Liver (tissue), 3 donors: ENCODE measurements around the gene TMED3.

Experiments used
- ATF3 ChIP-seq: IDR thresholded peaks from 2 replicates; pipeline ENCODE4 v1.6.1; 2016; ENCODE audit warnings: antibody characterized with exemption
- EGR1 ChIP-seq, 2 donors: IDR thresholded peaks; 2 replicates each; pipeline ENCODE4 v1.6.1; 2016 to 2018; ENCODE audit warnings: antibody characterized with exemption in 2 of 2, low read depth in 2 of 2
- GABPA ChIP-seq, 2 donors: IDR thresholded peaks in 1 of 2; conservative IDR thresholded peaks in 1 of 2; 2 replicates each; pipeline ENCODE4 v1.6.1; 2016; ENCODE audit warnings: antibody characterized with exemption in 2 of 2, mild to moderate bottlenecking in 1 of 2, moderate library complexity in 1 of 2
- RAD21 ChIP-seq, 2 donors: IDR thresholded peaks; 2 replicates each; pipeline ENCODE4 v1.6.1; 2016; ENCODE audit warnings: antibody characterized with exemption in 2 of 2, mild to moderate bottlenecking in 2 of 2
- REST ChIP-seq: IDR thresholded peaks from 2 replicates; pipeline ENCODE4 v1.6.1; 2016; ENCODE audit warnings: antibody characterized with exemption, mild to moderate bottlenecking
- RXRA ChIP-seq, 2 donors: IDR thresholded peaks; 2 replicates each; pipeline ENCODE4 v1.6.1; 2017 to 2018; ENCODE audit warnings: antibody characterized with exemption in 2 of 2, mild to moderate bottlenecking in 1 of 2
- TF ChIP-seq, protein P1 (sequence below): fragments of 150-350 bp; IDR thresholded peaks from 2 replicates; pipeline ENCODE4 v1.5.1; 2017; ENCODE audit warnings: improper control_type of control experiment, low read depth, low read length; ENCODE audit not compliant: missing input control
- TF ChIP-seq, protein P2 (sequence below): IDR thresholded peaks from 2 replicates; pipeline ENCODE4 v1.6.1; 2016; ENCODE audit warnings: antibody characterized with exemption
- donor health status: healthy.
- donor health status: healthy.

GRCh38 chr15:79322306-79322705 is 11.4 kb downstream of the TMED3 start:
- TF ChIP-seq, protein P1, sequence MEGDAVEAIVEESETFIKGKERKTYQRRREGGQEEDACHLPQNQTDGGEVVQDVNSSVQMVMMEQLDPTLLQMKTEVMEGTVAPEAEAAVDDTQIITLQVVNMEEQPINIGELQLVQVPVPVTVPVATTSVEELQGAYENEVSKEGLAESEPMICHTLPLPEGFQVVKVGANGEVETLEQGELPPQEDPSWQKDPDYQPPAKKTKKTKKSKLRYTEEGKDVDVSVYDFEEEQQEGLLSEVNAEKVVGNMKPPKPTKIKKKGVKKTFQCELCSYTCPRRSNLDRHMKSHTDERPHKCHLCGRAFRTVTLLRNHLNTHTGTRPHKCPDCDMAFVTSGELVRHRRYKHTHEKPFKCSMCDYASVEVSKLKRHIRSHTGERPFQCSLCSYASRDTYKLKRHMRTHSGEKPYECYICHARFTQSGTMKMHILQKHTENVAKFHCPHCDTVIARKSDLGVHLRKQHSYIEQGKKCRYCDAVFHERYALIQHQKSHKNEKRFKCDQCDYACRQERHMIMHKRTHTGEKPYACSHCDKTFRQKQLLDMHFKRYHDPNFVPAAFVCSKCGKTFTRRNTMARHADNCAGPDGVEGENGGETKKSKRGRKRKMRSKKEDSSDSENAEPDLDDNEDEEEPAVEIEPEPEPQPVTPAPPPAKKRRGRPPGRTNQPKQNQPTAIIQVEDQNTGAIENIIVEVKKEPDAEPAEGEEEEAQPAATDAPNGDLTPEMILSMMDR: no peak
- TF ChIP-seq RXRA (IDR thresholded peaks at IDR 0.05): no peak
- no peak for TF ChIP-seq REST
- TF ChIP-seq RAD21 (IDR thresholded peaks at IDR 0.05): no peak
- no peak for TF ChIP-seq ATF3
- TF ChIP-seq EGR1 (IDR thresholded peaks at IDR 0.05; ENCODE audit: low read depth in 2 of 2): no peak
- TF ChIP-seq, protein P2, sequence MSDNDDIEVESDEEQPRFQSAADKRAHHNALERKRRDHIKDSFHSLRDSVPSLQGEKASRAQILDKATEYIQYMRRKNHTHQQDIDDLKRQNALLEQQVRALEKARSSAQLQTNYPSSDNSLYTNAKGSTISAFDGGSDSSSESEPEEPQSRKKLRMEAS: no peak
- TF ChIP-seq GABPA (IDR thresholded peaks at IDR 0.05 in 1 of 2, conservative IDR thresholded peaks at IDR 0.05 in 1 of 2): no peak
